Smooth muscle cell of the brain vasculature (primary cell): Measurements from ENCODE around the gene COG2.
"Not testable (repeated sequence)": the region's sequence is repeated elsewhere in the genome, so short reads cannot be mapped to it uniquely, and the experiment has no call there.

Source experiments
- DNase-seq: peaks from one replicate; pipeline ENCODE4 v3.0.0-alpha.2; 2012; ENCODE audit warnings: low read depth, low spot score

COG2 gene

DNA sequence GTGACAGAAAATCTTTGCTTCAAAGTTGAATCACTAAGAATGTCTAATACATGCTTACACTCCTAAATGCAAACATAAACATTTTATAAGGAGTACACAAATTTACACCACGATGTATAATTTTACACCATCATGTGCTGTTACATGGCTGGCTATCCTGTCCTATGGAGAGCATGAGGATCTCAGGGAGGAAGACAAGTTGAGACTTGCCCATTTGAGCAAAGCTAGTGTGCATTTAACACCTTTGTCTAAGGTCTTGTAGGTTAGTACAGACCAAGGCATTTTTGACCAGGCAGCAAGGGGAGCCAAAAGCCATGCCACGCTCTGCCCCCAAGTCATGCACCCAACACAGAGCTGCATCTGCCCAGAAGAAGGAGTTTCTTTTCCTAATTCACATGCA is 14.5 kb upstream of the COG2 start:
- DNase-seq: no peak

DNA sequence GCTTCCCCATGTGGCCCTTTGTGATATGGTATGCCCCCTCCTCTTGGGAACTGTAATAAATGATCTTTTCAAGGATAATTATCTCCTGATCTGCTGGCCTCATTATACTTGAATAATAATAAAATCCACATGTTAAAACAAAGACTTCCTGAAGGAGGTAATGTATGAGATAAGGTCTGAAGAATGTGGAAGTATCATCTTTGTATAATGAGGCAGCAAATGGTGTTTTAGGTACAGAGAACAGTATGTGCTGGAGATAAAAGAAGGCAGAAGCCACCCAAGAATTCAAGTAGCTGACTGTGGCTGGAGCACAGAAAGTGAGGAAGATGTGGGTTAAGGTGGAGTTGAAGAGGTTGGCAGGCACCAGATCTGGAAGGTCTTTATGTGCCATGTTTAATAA is 12.8 kb upstream of the COG2 start:
- DNase-seq: no peak

DNA sequence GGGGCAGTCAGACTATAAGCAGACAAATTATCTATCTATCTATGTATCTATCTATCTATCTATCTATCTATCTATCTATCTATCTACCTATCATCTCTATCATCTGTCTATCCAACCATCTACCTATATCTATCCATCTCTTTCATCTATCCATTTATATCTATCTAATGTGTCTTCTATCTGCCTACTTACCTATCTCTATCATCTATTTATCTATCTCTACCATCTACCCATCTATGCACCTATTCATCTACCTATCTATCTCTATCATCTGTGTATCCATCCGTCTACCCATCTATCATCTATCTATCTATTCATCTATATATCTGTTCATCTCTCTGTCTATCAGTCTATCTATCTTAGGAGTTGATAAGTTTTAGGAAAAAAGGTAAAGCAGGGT is 10.8 kb upstream of the COG2 start:
- no peak for DNase-seq

DNA sequence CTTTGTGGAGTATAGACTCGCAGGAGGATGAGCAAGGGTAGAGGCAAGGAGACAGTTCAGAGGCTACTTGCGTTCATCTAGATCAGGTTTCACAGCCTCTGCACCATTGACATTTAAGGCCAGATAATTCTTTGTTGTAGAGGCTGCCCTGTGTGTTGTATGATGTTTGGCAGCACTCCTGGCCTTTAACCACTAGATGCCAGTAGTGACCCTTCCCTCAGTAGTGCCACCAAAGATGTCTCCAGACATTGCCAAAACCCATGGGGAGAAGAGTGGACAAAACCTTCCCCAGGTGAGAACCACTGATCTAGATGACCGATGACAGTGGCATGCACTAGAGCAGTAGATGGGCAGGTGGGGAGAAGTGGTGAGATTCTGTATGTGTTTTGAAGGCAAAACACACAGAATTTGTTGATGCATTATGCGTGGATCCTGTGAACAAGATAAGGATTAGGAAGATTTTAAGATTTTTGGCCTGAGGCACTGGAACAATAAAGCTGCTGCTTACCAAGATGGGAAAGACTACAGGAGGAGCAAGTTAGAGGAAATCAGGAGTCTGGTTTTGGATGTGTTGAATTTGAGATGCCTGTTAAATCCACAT is 9.9 kb upstream of the COG2 start:
- DNase-seq: no peak

DNA sequence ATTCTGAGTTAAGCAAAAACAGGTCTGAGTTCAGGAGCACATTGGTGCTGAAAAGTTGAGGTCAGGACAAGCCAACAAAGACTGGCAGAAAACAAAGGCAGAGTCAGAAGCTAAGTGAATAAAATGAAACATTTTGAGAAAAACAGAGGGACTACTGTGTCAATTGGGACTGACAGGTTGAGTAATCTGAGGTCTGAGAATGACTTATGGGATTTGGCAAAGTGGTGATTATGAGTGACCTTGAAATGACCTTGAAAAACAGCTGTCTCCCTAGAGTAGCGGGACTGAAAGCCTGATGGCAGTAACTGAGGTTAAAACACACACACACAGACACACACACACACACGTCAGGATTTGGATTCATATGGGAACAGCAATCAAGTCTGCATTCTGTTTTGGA is 8.8 kb upstream of the COG2 start:
- DNase-seq: no peak

DNA sequence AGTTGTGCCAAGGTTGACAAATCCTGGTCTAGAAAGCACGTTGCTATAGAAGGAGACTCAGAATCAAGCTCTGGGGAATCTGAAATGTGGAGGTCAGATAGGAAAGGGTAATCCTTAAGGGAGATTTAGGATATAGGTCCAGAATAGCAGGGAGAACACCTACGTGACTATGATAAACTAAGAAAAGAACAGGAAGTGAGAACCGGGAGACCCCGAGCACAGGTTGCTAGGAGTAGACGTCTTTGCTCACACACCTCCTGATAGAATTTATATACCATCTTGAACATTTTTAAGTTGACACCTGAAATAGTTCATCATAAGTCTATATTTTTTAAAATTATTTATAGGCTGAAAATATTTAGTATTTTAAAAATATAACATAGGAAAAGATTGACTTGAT is 7.9 kb upstream of the COG2 start:
- DNase-seq: no peak

DNA sequence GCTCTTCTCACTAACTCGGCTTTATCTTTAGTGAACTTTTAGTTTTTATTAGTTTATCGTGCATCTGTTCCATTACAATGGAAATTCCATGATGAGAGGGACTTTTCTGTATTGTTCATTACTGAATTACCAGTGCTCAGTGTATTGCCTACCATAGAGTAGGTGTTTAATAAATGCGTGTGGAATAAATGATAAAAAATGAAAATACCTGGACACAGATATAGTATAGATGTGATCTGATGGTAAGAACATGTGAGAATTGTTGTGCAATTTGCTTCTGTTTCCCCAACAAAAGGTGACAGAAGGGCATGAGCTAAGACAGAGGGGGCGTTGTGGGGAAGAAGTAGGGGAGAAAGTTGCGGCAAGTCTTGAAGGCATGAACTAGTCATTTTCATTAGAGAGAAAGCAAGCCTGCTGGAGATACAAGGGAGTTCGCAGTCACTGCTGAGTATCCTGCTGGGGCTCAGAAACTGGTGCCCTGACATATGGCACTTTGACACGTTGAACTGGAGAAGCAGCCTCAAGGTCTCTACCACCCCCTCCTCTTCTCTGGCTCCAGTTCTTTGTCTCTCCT is 5.6 kb upstream of the COG2 start:
- DNase-seq: no peak

DNA sequence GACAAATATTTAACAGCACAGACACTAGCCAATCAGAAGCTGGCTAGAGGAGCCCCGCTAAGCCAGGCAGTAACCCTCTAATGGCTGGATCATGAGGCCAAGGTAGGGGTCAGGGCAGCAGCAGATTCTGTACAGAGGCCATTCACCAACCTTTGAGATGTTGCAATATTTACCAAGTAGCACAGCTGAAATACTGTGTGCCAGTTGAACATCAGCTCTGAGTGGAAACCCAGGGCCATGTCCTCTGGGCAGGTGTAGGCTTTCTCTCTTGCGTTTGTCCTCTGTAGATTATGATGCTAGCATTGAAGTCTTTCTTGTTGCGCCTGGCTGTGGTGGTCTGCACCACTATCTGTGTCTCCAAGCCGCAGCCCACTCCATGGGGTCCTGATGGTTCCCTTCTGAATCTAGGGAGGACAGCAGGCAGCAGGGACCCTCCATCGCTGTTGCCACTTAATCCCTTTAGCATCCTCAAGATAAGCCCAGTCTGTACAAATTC is 2.5 kb upstream of the COG2 start:
- no peak for DNase-seq

DNA sequence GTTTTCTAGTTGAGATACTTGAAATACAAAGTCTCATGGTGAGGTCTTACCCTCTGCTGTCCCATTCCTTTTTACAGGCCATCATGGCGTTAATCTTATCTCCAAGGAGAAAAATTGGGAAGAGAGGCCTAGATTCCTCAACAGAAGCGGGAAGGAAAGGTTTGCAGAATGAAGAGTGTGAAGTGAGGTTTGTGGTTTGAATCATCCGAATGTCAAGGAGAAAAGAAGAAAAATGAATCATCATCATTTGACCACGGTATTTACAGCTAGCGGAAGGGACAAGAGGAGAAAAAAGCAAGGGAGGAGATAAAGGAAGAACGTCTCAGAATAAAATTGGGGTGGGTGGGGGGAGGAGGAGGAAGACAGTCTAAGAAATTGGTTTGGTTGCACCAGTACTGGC is 935 bp upstream of the COG2 start:
- no peak for DNase-seq

DNA sequence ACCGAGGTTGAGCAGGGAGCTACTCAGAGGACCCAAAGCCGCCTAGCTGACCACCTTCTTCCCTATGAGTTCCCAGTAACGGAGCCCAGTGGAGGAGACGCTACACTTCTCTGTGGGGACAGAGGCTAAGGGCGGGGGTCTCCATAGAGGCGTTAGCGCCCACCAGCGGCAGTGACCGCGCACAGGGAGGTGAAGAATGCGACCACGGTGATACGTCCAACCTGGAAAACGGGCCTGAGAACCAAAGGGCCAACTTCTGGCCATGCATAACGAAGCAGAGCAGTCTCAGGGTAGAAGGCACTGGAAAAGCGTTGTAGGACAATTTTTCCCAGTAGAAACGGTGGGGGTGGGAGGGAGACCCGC is 400 bp upstream of the COG2 start:
- no peak for DNase-seq

DNA sequence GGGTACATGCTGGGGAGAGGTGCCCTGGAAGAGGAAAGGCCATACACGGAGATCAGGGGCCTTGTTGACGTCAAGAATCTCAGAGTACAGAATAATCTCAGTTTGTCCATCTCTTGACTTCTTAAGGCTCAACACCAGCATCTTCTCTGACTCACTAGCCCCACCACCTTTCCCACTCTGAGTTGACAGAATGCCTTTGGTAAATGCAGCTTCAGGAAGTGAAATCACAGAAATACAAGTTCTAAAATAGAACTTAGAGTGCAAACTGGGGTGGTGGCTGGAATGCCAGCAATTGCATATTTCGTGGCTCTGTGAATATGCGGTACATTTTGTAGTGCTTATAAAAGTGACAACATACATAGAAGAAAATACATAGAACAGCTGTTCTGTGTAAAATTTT is 1.6 kb downstream of the COG2 start:
- no peak for DNase-seq

DNA sequence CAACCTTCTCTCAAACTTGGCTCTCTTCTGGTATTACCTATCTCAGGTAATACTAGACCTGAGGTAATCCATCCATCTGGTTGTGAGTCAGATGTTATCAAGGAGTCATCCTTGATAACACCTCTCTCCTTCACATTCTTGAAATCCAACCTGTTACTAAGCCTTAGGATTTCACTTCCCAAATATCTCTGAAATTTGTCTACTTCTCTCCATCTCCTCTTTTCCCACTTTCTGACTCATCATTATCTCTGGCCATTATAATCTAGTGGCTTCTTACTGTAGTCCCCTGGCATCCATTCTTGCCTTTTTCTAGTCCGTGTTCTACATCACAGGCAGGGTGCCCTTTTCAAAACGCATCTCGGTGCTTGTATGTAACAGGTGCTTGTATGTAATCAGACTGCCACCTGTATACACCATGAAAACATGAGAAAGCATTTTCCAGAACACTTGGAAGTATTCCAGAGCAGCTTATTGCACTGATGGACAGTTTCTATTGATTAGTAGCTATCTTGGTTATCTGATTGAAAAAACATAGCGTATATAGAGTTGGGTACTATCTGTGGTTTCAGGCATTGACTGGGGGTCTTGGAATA is 4.5 kb downstream of the COG2 start:
- DNase-seq: no peak

DNA sequence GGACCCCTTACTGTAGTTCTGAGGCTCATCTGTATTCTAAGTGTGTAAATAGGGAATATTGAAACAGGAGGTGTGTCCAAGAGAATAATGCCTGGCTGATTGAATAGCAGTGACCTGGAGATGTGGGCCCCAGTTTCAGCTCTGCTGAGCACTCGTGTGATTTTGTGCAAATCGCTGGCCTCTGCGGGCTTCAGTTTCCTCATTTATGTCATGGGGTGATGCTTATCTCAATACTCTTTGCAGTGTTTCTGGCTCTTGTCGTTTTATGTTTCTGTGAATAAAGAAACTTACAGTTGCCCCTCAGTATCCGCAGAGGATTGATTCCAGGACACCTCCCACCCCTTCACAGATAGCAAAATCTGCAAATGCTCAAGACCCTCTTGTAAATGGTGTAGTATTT is 5.0 kb downstream of the COG2 start:
- DNase-seq: no peak

DNA sequence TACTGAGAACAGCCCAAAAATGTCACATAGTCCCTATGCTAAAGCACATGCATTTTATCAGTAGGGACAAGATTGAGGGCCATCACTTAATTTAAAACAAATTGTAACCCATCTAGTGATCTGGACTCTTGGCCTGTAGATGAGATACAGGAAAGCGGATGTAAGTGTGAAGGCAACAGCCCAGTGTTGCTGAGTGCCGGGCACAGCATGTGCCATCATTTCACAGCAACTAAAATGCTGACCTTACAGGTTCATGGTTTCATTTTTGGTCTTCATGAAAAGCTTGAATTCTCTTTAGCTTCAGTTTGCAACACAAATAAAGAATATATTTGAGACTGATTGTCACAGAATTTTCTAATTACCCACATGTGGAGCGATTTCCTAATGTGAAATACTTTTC is 5.8 kb downstream of the COG2 start:
- DNase-seq: no peak

DNA sequence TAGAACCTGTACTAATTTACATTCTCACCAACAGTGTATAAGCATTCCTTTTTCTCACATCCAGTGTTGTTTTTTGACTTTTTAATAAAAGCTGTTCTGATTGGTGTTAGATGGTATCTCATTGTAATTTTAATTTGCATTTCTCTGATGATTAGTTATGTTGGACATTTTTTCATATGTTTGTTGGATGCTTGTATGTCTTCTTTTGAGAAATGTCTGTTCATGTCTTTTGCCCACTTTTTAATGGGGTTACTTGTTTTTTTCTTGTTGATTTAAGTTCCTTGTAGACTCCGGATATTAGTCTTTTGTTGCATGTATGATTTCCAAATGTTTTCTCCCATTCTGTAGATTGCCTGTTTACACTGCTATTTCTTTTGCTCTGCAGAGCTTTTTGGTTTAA is 8.0 kb downstream of the COG2 start:
- DNase-seq: no peak

DNA sequence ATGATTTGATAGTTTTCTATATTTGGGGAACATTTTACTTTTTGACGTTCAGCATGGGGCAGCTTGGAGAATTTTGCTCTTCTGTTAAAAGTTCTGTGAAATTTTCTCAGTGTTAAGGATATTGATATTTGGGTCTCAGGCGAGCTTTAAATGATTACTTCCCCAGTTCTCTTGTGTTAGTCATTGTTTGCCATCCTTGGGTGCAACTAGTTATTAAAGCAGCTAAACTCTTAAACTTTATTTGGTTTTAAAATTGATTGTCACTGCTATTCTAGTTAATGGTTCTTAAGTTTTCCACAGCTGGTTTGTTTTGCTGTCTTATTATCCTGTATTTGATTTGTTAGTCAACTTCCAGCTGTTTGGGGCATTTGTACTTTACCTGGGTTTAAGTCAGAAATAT is 9.0 kb downstream of the COG2 start:
- DNase-seq: no peak

DNA sequence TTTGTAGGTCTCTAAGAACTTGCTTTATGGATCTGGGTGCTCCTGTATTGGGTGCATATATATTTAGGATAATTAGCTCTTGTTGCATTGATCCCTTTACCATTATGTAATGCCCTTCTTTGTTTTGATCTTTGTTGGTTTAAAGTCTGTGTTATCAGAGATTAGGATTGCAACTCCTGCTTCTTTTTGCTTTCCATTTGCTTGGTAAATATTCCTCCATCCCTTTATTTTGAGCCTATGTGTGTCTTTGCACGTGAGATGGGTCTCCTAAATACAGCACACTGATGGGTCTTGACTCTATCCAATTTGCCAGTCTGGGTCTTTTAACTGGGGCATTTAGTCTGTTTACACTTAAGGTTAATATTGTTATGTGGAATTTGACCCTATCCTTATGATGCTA is 14.4 kb downstream of the COG2 start:
- DNase-seq: not testable (repeated sequence)

DNA sequence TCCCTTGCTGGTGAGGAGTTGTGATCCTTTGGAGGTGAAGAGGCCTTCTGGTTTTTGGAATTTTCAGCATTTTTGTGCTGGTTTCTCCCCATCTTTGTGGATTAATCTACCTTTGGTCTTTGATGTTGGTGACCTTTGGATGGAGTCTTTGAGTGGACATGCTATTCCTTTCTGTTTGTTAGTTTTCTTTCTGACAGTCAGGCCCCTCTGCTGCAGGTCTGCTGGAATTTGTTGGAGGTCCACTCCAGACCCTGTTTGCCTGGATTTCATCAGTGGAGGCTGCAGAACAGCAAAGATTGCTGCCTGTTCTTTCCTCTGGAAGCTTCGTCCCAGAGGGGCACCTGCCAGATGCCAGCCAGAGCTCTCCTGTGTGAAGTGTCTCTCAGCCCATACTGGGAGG is 15.8 kb downstream of the COG2 start:
- DNase-seq: not testable (repeated sequence)

DNA sequence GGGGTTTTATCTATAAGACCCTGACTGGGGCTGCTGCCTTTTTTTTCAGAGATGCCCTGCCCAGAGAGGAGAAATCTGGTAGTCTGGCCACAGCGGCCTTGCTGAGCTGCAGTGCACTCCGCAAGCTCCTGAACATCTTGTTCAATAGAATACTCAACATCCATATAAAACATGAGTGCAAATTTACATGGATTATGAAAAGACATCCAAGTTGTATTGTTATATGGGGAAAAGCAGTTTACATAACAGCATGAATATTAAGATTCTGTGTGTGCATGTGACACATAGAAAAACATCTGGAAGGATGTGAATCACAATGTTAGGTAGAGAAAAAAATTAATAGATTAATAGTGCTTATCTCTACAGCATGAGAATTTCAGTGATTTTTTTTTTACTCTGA is 16.4 kb downstream of the COG2 start:
- no peak for DNase-seq

DNA sequence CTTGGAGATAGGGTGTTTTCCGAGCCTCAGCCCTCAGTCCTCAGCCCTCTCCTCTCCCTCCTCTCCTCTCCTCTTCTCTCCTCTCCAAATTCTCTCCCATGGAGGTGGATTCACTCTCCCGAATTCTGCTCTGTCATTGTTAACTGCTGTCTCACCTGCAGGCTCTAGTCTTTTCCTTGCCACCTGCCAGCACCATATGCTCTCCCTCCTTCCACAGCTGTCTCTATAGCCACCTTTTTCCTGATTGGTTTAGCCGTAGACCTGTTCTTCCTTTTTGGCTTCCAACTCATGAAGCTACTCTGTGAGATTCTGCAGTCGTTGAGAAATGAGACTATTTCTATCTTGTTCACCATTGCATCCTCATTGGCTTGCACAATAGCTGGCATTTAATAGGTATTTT is 19.7 kb downstream of the COG2 start:
- no peak for DNase-seq

DNA sequence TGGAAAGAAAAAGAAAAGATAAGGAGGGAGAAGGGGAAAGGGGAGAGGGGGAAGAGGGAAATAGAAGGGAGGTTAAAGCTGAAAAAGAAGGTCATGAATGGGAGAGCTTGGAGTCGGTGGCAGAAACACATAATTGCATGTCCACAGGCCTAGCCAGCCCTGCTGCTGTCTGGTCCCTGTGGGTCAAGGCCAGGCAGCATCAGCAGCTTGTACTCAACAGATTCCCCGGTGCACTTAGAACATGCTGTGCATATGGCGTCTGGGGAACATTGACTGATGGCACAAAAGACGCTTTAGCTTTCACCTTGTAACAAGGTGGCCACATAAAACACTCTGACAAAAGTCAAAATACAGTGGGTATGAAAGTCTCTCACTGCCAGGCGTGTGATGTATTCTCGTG is 25.9 kb downstream of the COG2 start:
- no peak for DNase-seq

DNA sequence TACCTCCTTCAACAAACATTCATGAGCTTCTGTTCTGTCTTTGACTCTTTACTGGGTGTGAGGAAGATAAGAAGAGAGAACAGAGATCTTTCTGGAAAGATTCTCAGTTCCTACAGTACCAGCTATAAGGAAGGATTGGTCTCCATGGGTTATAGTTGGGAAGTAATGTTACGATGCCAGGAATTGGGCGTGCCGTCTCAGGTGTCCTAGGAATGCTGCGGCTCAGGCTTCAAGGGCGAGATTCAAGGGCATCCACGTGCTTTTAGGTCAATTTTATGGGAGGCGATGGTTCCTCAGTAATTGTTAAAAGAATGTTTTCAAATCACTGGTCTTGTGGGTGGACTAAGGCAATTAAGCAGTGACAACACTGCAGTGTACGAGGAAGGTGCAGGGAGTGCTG is 27.3 kb downstream of the COG2 start:
- DNase-seq: no peak

DNA sequence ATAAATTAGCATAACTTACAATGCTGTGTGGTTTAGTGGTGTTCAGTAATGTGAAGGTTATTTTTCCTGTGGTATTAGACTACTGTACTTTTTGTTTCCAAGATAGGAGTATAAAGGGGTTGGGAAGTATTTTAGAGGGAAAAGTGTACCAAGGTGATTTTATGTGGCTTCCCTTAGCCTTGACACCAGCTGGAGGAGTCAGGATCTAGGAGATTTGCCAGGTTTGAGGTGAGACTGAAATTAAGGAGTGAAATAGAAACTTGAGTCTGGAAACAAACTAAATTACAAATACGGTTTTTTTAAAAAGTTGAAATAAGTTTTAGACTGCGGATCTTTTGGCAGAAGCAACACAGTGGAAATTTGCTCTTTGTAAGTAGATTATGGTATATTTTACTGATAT is 32.3 kb downstream of the COG2 start:
- DNase-seq: no peak

DNA sequence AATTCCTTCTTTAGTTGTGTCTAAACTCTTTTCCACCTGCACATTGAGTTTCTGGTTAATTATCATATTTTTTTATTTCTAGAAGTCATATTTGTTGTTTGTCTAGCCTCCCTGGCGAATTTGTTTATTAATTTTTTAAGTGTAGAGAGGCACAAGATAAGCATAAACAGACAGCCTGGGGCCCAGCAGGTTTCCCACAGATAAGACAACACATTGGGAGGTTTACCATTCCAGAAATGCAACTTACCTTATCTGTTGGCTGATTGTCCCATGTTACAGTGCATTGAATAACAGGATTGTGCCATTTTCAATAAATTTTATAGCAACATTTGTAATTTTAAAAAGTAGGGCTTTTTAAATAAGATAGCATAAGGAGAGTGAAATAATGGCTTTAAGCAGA is 34.9 kb downstream of the COG2 start:
- no peak for DNase-seq
